Dermis blood vessel endothelial cell (primary cell): ENCODE data around the gene FUT4. TPM values are rescaled to one million over a fixed set of nuclear protein-coding genes. Genes with fewer than 3 reads are reported as not detected.
"Not testable (repeated sequence)": the region's sequence is repeated elsewhere in the genome, so short reads cannot be mapped to it uniquely, and the experiment has no call there.

Experiments
- DNase-seq: peaks from one replicate; pipeline ENCODE4 v3.0.0; 2010
- total RNA-seq: library from RNA; depleted of rRNA; stranded (reverse); fragments of >200 nt; gene quantifications from 2 replicates; pipeline ENCODE4 v1.2.3, GENCODE V29; 2014

FUT4 gene
- total RNA-seq, 1 donor from 2014 or later, result 6.5 TPM

DNA sequence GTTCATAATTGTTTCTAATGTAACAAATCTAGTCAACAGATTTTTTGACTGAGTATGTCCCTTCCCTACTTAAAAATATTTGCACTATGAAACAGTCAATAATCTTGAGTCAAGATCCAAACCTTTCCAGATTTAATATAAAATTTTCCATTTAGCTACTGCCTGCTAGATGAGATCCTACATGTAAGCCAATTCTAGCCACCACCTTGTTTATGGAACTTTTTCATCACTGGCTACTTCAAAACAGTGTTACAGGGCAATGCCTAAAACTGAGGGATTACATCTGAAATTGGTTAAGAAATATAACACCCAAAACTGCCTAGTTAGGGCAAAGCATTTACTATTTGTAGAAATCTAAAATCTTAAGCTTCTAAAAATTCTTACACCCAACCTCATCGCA lies 10.5 kb upstream of the FUT4 start:
- DNase-seq, result no peak

DNA sequence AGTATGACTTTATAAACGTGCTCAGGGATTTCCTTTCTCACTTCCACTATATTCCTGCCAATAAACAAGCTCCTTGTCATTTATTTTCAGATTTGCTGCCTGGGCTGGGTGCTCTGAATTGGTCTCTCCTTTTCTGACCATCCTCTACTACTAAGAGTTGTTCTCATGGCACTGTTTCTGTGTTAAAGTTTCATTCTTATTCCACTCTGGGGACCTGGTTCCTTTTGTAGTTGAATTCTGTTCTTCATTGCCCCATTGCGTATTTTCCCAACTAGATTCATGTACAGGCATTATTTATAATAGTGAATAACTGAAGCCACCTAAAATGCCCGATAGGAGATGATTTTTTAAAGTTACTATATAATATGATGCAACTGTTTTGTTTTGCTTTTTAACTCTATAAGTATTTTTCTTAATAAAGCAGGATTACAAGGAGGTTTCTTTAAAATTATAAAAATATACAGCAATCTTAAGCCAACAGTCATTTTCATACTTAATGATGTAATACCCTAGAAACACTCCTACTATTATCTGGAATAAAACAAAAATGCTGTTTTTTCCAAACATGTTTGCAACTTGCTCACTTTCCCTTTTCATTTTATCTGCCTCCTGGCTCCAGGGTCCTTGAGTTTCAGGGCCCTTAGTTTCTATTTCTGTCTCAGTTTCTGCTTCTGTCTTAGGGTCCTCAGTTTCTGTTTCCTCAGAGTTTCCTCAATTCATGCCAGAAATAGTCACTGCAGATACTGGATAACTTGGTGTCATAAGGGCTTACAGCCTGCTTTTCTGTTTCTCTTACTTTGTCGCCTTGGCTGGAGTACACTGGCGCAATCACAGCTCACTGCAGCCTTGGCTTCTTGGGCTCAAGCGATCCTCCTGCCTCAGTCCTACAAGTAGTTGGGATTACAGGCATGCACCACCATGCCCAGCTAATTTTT lies 9.8 kb upstream of the FUT4 start:
- DNase-seq, result no peak

DNA sequence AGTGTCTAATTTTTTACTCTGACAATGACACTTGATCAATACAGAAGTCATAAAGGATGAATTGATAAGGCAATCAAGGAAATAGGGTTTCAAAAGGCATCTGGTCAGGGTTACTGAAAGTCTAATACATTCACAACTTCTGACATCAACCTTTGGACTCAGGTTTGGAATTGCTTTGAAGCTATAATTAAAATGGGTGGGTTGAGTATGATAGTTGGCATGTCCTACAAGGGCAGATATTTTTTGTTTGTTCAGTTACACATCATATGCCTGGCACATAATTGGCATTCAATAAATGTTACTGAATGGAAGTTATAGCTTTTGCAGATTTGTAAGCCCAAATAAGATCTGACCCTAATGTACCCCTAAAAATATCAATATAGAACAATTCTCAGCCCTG lies 7.3 kb upstream of the FUT4 start:
- DNase-seq, result no peak

DNA sequence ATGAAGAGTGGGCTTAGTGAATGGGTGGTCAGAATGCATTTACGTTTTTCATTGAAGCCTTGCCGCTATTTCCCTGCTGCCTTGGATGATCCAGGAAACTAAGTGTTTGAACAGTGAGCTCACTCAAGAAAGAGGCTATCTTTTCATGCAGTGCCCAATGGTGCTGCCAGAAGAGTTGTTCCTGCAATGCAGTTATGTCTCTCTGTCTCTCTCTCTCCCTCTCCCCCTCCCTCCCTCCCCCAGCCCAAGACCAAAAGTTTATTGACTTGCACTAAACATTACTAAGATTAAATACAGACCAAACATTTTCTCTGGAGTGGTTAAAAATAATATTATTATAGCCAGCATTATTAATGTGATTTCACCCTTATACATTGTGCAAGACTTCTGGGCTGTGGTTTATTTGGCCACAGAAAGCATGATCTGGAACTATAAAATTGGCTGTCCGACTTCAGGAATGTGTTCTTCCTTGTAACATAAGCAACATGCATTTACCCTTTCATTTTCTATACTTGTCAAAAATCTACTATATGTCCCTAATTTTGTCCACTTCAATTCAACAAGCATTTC lies 6.6 kb upstream of the FUT4 start:
- DNase-seq, result no peak

DNA sequence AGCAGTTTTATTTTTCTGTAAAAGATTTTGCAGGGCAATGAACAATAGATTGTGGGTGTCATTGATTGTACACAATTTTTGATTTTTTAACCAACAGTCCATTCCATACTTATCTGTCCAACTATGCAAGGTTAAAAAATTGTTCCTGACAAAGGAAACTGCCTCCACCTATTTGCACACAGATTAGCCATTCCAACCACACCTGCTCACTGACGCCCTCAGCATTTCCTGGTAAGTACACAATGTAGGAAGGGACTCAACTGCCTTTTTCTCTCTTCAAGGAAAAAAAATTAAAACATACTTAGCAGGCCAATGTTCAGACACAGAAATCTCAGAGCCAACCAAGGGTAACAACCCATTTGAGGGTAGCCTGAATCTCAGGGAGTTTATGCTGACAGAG lies 4.3 kb upstream of the FUT4 start:
- DNase-seq, result no peak

DNA sequence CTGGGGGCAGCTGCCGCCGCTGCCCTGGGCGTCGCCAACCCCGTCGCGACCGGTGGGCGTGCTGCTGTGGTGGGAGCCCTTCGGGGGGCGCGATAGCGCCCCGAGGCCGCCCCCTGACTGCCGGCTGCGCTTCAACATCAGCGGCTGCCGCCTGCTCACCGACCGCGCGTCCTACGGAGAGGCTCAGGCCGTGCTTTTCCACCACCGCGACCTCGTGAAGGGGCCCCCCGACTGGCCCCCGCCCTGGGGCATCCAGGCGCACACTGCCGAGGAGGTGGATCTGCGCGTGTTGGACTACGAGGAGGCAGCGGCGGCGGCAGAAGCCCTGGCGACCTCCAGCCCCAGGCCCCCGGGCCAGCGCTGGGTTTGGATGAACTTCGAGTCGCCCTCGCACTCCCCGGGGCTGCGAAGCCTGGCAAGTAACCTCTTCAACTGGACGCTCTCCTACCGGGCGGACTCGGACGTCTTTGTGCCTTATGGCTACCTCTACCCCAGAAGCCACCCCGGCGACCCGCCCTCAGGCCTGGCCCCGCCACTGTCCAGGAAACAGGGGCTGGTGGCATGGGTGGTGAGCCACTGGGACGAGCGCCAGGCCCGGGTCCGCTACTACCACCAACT lies 1.0 kb downstream of the FUT4 start:
- DNase-seq, result peak; percentile 28

DNA sequence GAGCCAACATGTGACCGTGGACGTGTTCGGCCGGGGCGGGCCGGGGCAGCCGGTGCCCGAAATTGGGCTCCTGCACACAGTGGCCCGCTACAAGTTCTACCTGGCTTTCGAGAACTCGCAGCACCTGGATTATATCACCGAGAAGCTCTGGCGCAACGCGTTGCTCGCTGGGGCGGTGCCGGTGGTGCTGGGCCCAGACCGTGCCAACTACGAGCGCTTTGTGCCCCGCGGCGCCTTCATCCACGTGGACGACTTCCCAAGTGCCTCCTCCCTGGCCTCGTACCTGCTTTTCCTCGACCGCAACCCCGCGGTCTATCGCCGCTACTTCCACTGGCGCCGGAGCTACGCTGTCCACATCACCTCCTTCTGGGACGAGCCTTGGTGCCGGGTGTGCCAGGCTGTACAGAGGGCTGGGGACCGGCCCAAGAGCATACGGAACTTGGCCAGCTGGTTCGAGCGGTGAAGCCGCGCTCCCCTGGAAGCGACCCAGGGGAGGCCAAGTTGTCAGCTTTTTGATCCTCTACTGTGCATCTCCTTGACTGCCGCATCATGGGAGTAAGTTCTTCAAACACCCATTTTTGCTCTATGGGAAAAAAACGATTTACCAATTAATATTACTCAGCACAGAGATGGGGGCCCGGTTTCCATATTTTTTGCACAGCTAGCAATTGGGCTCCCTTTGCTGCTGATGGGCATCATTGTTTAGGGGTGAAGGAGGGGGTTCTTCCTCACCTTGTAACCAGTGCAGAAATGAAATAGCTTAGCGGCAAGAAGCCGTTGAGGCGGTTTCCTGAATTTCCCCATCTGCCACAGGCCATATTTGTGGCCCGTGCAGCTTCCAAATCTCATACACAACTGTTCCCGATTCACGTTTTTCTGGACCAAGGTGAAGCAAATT lies 1.8 kb downstream of the FUT4 start:
- no peak for DNase-seq

DNA sequence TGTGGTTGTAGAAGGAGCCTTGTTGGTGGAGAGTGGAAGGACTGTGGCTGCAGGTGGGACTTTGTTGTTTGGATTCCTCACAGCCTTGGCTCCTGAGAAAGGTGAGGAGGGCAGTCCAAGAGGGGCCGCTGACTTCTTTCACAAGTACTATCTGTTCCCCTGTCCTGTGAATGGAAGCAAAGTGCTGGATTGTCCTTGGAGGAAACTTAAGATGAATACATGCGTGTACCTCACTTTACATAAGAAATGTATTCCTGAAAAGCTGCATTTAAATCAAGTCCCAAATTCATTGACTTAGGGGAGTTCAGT lies 2.4 kb downstream of the FUT4 start:
- DNase-seq, result no peak

DNA sequence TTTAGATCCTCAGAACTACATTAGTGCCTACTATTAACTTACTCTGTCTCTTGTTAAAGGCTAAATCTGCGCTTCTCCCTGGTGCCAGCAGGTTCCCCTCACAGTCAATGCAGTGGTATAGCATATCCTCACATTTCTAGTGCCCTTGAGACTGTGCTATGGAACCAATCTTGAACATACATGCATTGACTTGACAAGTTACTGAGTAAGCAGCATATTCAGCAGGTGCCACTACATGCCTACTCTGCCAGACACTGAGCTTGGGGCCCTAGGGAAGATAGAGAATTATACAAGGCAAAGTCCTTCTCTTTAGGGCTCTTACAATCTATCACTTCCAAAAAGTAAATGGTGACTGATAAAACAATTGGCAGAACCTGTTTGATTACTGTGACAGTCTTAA lies 3.2 kb downstream of the FUT4 start:
- no peak for DNase-seq

DNA sequence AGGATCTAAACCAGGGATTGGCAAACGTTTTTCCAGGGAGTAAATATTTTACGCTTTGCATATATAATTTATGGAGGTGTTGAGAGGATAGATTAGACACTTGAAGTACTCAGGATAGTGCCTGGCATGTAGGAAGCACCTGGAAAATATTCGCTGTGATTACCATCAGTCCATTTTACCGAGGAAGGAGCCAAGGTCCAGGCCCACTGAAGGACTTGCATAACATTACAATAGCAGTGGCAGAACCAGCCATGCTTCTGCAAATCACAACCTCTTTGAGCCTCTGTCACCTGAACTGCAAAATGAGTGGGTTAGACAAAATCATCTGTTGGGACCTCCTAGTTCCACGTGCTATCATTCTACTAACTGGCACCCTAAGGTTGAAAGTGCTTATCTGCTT lies 5.4 kb downstream of the FUT4 start:
- DNase-seq, result no peak

DNA sequence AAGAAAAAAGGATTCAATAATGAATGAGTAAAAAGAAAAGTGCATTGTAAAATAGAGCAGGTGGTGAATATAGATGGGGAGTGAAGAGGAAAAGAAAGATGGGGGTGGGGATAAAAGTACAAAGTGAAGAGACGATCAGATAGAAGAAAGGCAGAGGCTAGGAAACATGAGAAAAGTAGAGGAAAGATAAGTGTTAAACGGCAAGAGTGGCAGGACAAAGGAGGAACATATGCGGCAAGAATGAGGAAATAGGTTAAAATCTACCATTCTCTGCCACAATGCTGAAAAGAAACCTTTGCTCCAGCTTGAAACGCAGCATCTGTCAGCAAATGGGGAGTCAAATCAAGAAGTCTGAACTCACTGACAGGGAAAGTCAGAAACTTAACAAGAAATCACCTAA lies 6.8 kb downstream of the FUT4 start:
- DNase-seq, result no peak

DNA sequence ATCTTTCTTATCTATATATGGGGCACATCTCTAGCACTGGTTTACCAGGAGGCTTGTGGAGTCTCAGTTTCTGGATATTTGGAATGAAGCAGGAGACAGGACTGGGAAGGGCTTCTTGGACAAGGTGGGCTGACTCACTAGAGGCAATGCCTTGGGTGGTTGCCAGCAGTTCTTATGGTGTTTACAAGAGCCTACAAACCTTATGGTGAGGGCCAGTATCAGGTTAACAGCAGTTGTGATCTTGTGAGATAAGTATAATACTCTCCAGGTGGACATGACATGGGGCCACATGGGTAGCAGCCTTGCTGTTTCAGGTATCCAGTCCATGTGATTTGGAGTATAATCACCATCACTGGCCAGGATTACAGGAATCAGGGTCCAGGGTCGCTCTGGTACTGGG lies 10.2 kb downstream of the FUT4 start:
- peak; percentile 19 for DNase-seq

DNA sequence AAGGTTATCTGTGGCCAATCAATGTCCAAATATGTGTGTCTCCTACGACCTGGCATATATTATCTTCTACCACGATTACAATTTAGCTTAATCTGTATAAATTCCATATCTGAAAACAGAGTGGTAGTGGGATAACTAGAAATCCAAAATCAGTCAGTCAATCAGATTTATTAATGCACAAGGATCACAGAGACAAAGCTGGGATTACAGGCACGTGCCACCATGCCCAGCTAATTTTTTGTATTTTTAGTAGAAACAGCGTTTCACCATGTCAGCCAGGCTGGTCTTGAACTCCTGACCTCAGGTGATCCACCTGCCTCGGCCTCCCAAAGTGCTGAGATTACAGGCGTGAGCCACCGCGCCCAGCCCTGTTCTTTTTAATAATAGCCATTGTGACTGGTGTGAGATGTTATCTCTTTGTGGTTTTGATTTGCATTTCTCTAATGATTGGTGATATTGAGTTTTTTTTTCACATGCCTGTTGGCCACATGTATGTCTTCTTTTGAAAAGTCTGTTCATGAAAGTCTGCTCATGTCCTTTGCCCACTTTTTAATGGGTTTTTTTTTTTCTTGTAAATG lies 12.1 kb downstream of the FUT4 start:
- DNase-seq, result not testable (repeated sequence)

DNA sequence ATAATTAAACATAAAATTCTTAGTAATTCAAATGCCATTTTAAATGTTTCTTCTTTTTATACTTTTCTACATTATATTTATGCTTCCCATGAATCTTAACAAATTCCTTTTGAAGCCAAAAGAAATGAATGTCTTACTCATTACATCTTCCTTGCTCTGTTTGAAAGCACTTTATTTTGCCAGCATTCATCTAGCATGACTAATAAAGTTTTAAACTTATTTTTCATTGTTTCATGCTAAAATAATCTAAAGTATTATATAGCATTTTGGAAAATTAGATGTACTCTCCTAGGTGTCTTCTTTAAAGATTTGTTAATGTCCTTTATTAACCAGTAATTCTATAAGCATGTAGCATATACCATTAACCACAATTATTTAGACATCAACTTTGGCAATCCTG lies 13.7 kb downstream of the FUT4 start:
- no peak for DNase-seq

DNA sequence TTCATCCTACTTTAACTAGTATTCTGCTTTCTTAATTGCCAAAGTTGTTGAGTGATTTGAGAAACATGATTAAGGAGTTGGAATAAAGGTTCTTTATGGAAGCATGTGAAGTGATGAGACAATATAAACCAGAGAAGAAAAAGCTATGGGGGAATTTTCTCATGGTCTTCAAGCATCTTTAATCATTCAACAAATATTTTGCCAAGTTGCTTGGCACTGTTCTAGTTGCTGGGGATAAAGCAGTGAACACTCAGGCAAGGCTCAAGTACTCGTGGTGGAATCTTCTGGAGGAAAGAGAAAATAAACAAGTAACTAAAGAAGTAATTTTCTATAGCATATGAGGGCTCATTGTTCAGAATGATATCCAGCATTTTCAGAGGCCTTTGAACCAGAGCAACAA lies 14.3 kb downstream of the FUT4 start:
- DNase-seq, result no peak

DNA sequence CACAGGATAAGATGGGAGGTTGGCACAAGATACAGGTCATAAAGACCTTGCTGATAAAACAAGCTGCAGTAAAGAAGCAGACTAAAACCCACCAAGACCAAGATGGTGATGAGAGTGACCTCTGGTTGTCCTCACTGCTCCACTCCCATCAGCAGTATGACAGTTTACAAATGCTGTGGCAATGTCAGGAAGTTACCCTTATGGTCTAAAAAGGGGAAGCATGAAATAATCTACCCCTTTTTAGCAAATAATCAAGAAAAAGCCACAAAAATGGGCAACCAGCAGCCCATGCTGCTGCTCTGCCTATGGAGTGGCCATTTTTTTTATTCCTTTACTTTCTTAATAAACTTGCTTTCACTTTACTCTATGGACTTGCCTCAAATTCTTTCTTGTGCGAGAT lies 14.7 kb downstream of the FUT4 start:
- DNase-seq, result no peak

DNA sequence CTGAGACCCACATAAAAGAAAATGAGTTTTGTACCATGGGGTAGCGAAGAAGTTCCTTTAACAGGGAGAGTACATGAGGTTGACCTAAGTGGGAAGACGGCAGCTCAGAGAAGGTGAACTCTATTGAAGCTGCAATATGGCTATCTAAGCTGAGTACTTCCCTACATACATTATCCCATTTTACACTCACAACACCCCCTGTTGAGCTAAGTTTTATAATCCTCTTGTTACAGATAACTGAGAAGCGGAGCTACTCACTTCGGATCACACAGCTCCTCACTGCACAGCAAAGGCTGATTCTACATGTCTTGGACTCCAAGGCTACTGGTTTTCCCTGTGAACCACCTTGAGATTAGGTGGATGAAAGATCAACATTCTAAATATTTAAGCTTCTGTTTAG lies 15.2 kb downstream of the FUT4 start:
- no peak for DNase-seq

DNA sequence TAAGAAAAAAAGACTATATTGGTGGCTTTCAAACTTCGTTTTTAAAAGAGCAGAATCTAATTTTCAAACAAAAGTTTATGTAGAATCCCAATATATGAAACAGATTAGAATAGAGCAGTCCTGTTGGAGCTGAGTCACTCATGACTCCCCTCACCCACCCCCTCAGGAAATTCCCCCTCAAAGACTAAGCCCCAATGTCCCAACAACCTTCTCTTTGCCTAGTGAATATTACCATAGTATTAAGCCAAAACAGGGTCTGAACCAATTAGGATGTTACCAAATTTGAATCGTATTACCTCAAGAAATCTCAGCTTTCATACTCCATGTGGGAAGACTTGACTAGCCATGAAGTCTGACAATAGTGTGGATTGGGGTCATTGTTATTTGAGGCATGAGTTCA lies 15.6 kb downstream of the FUT4 start:
- DNase-seq, result no peak

DNA sequence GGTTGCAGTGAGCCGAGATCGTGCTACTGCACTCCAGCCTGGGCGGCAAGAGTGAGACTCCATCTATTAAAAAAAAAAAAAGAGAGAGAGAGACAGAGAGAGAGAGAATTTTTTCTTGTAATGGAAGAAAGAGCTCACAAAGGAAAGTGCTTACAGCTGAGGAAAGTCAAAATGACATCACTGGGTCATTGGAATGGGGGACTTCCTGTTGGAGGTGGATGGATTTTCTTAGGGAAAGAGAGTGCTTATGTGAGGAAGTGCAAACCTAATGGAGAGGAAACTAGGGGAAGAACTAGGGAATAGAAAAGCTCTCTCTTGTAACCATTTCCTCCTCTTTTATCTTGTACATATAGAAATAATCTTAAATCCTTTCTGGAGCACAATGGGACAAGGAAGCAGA lies 17.1 kb downstream of the FUT4 start:
- peak; percentile 19 for DNase-seq

DNA sequence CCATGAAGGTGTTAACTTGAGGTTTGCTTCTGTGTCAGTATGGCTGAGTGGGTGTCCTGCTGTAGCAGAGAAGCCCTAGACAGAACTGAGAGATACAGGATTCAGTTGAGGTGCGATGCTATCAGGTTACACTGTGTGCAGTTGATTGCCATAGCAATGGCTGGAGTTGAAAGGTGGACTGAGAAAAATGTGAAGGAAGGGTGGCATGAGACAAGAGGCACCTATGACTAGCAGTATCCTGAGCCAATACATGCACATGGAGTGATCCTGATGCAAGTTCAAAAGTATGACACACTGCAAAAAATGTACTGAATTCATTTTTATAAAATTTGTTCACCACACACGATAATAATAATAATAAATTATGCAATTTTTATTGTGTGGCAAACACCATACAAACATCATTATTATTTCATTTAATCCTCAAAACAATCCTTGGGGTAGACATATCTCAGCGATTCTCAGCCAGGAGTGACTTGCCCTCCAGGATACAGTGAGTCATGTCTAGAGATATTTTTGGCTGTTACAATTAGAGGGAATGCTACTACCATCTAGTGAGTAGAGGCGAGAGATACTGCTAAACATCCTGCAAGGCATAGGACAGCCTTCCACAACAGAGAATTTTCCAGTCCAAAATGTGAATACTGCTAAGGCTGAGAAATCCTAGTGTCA lies 19.6 kb downstream of the FUT4 start:
- DNase-seq, result peak; percentile 65

DNA sequence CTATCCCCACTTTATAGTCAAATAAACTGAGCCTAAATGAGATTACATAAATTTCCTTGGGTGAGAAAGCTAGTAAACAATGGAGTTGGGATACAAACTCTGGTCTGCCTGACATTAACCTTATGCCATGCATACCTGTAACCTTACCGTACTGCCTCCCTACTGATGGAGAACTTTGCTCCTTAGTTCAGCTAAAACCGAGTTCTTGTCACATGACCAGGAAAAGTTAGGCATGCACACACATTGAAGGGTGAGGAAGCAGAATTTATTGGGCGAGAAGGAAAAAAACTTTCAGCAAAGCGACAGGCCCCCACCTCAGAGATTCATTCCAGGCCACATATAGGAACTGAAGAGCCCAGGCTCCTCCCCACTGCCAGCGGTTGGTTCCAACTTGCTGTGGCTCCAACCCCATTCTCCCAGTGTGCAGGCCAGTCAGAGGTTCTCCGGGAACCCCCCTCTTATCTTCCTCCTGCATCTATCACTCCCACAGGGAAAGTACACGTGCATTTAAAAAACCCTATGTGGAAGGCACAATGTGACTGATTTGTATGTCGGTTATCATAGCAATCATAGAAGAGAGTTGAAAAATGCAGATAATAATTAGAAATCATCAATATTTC lies 20.2 kb downstream of the FUT4 start:
- DNase-seq, result no peak

DNA sequence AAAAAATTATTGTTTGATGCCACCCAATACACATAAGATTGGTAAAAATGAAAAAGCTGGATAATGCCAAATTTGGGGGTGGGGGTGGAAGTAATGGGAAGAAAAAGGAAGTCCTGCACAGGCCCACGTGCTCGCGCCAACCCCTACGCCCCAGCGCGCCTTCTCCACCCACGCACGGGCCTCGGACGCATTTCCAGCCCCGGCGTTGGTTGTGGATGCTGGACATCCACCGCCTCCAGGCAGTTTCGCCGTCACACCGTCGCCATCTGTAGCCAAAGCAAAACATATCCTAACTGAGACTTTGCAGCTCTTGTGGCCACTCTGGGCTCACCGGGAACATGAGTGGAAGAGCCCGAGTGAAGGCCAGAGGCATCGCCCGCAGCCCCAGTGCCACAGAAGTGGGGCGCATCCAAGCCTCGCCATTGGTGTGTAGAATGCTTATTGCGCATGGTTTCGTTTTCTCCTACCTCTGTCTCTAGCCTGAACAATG lies 23.5 kb downstream of the FUT4 start, which contains the start of gene PIWIL4:
Gene PIWIL4 (plus strand): TSS at position 188 of the 490 bp plus-strand sequence. CDS start 151 bp downstream, at position 339.
- DNase-seq, result no peak
